Measurements from ENCODE around the gene ATP9B. TPM values are rescaled to one million over a fixed set of nuclear protein-coding genes. Genes with fewer than 3 reads are reported as not detected.

Gene ATP9B
- total RNA-seq, 1 experiment from 2014 or later: 17.8 TPM

DNA sequence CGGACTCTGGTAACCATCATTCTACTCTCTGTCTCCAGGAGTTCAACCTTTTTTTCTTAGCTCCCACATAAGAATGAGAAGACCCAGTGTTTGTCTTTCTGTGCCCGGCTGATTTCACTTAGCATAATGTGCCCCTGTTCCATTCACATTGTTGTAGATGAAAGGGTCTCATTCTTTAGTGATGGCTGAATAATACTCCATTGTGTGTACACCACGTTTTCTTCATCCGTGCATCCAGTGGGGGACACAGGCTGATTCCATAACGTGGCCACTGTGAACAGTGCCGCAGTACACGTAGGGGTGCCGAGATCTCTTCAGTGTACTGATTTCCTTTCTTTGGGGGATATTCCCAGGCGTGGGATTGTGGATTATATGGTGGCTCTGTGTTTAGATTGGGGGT, 254.3 kb downstream of the ATP9B start:
- H3K9ac ChIP-seq (ENCODE audit: low read length): no peak overlapping the region
- H3K36me3 ChIP-seq (ENCODE audit: control insufficient read depth in 1 of 2, insufficient read depth in 2 of 2, low read length in 2 of 2): no peaks in the 10 kb centered on the region
- POLR2A ChIA-PET: no interaction called here
- TF ChIP-seq FOSL1 (IDR thresholded peaks at IDR 0.05; ENCODE audit: low read depth) (no peak), ZFX (IDR thresholded peaks at IDR 0.05) (no peak), TCF7L2 (IDR thresholded peaks at IDR 0.05; ENCODE audit: borderline replicate concordance, extremely low read depth, insufficient read depth, insufficient read length) (no peak), RAD21 (IDR thresholded peaks at IDR 0.05; ENCODE audit: low read depth) (no peak), SP1 (IDR thresholded peaks at IDR 0.05; ENCODE audit: low read depth) (no peak), ZNF274 (IDR thresholded peaks at IDR 0.05; ENCODE audit: low read depth, low read length) (no peak), SRF (IDR thresholded peaks at IDR 0.05; ENCODE audit: low read depth) (no peak)
- H3K4me2 ChIP-seq (ENCODE audit: low read length): no peak overlapping the region
- H3K27me3 ChIP-seq (ENCODE audit: insufficient read depth, low read length): no peaks in the 10 kb centered on the region
- DNase-seq (ENCODE audit: low read depth, low spot score) (no peak), ATAC-seq (no peak)
- H3K9me2 ChIP-seq (ENCODE audit: insufficient read depth): no peaks in the 10 kb centered on the region
- no peak overlapping the region for H3K27ac ChIP-seq (ENCODE audit: low read depth, low read length)
- no peak overlapping the region for H2AFZ ChIP-seq (ENCODE audit: low read depth, low read length, poor library complexity, severe bottlenecking)
- H3K4me3 ChIP-seq (replicated peaks in 1 of 2; ENCODE audit: low read depth in 1 of 2, low read length in 2 of 2): no peak overlapping the region
- intact Hi-C loops (cut with micrococcal nuclease): no loop called here
- RAD21 ChIA-PET (ENCODE audit: low non-redundant PET in 1 of 2, low total read pairs in 2 of 2, uncharacterized antibody in 2 of 2, unreplicated experiment in 2 of 2): no interaction called here
- H3K79me2 ChIP-seq (ENCODE audit: insufficient read depth, low read length): no peaks in the 10 kb centered on the region
- no peaks in the 10 kb centered on the region for H4K20me1 ChIP-seq (ENCODE audit: insufficient read depth)
- BruUV-seq (replicated peaks): no TSS peak
- H3K9me3 ChIP-seq (ENCODE audit: control insufficient read depth in 1 of 2, insufficient read depth in 1 of 2, low read depth in 1 of 2, low read length in 2 of 2): peaks cover 7 to 12% of the 10 kb centered on the region in 2 experiments; a peak in 2 of 4 replicates
- CTCF ChIA-PET: no interaction called here
- no peaks in the 10 kb centered on the region for H3K4me1 ChIP-seq (ENCODE audit: control insufficient read depth in 1 of 2, insufficient read depth in 2 of 2, low read length in 2 of 2)

DNA sequence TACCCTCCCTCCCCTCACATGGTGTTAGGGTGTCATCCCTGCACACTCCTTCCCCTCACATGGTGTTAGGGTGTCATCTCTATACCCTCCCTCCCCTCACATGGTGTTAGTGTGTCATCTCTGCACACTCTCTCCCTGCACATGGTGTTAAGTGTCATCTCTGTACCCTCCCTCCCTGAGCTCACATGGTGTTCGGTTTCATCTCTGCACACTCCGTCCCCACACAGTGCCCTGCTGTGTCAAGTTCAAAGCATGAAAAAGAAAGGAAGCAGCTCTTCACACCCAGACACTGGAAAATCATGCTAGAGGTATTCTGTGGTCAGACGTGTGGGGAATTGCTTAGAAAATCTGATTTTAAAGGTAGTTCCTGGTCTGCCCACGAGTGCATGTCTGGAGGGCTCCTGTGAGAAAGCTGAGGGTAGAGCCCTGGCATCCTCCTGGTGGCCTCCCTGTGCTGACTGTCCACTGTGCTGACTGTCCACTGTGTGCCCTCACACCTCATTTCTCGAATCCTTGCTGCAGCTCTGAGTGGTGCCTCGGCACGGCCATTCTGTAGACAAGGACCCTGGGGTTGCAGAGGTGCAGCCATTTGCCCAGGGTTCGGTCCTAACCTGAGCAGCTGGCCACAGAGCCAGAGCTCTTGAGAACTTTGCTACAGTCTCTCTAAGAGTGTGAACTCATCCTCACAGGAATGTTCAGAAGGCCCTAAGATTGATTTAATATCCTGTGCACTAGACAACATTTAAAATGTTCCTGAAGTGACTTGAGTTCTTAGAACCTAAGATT, 257.4 kb downstream of the ATP9B start:
- TF ChIP-seq TCF7L2 (IDR thresholded peaks at IDR 0.05; ENCODE audit: borderline replicate concordance, extremely low read depth, insufficient read depth, insufficient read length) (no peak), SIN3A (IDR thresholded peaks at IDR 0.05; ENCODE audit: low read depth) (no peak), EGR1 (IDR thresholded peaks at IDR 0.05; ENCODE audit: low read depth) (no peak), CBX3 (IDR thresholded peaks at IDR 0.05; ENCODE audit: low read depth) (no peak), JUND (IDR thresholded peaks at IDR 0.05) (no peak), ZFX (IDR thresholded peaks at IDR 0.05) (no peak), RAD21 (IDR thresholded peaks at IDR 0.05; ENCODE audit: low read depth) (no peak), SRF (IDR thresholded peaks at IDR 0.05; ENCODE audit: low read depth) (no peak), ELF1 (IDR thresholded peaks at IDR 0.05; ENCODE audit: borderline replicate concordance, low read depth) (no peak), FOSL1 (IDR thresholded peaks at IDR 0.05; ENCODE audit: low read depth) (no peak)
- TF ChIP-seq, protein P1, sequence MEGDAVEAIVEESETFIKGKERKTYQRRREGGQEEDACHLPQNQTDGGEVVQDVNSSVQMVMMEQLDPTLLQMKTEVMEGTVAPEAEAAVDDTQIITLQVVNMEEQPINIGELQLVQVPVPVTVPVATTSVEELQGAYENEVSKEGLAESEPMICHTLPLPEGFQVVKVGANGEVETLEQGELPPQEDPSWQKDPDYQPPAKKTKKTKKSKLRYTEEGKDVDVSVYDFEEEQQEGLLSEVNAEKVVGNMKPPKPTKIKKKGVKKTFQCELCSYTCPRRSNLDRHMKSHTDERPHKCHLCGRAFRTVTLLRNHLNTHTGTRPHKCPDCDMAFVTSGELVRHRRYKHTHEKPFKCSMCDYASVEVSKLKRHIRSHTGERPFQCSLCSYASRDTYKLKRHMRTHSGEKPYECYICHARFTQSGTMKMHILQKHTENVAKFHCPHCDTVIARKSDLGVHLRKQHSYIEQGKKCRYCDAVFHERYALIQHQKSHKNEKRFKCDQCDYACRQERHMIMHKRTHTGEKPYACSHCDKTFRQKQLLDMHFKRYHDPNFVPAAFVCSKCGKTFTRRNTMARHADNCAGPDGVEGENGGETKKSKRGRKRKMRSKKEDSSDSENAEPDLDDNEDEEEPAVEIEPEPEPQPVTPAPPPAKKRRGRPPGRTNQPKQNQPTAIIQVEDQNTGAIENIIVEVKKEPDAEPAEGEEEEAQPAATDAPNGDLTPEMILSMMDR (IDR thresholded peaks at IDR 0.05 in 2 of 3, conservative IDR thresholded peaks at IDR 0.05 in 1 of 3; ENCODE audit: borderline replicate concordance in 1 of 3, insufficient read depth in 1 of 3, low read depth in 2 of 3, low read length in 2 of 3): no peak
- TF ChIP-seq, protein P2, sequence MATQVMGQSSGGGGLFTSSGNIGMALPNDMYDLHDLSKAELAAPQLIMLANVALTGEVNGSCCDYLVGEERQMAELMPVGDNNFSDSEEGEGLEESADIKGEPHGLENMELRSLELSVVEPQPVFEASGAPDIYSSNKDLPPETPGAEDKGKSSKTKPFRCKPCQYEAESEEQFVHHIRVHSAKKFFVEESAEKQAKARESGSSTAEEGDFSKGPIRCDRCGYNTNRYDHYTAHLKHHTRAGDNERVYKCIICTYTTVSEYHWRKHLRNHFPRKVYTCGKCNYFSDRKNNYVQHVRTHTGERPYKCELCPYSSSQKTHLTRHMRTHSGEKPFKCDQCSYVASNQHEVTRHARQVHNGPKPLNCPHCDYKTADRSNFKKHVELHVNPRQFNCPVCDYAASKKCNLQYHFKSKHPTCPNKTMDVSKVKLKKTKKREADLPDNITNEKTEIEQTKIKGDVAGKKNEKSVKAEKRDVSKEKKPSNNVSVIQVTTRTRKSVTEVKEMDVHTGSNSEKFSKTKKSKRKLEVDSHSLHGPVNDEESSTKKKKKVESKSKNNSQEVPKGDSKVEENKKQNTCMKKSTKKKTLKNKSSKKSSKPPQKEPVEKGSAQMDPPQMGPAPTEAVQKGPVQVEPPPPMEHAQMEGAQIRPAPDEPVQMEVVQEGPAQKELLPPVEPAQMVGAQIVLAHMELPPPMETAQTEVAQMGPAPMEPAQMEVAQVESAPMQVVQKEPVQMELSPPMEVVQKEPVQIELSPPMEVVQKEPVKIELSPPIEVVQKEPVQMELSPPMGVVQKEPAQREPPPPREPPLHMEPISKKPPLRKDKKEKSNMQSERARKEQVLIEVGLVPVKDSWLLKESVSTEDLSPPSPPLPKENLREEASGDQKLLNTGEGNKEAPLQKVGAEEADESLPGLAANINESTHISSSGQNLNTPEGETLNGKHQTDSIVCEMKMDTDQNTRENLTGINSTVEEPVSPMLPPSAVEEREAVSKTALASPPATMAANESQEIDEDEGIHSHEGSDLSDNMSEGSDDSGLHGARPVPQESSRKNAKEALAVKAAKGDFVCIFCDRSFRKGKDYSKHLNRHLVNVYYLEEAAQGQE (IDR thresholded peaks at IDR 0.05; ENCODE audit: low read depth): no peak
- no peak overlapping the region for H3K4me3 ChIP-seq (replicated peaks in 1 of 2; ENCODE audit: low read depth in 1 of 2, low read length in 2 of 2)
- BruUV-seq (replicated peaks): no TSS peak
- ATAC-seq (no peak), DNase-seq (ENCODE audit: low read depth, low spot score) (no peak)
- H3K79me2 ChIP-seq (ENCODE audit: insufficient read depth, low read length): no peaks in the 10 kb centered on the region
- CTCF ChIA-PET: no interaction called here
- H3K9me3 ChIP-seq (ENCODE audit: control insufficient read depth in 1 of 2, insufficient read depth in 1 of 2, low read depth in 1 of 2, low read length in 2 of 2): peaks cover 7 to 12% of the 10 kb centered on the region in 2 experiments; a peak in 2 of 4 replicates
- intact Hi-C loops (cut with micrococcal nuclease): no loop called here
- no peaks in the 10 kb centered on the region for H3K36me3 ChIP-seq (ENCODE audit: control insufficient read depth in 1 of 2, insufficient read depth in 2 of 2, low read length in 2 of 2)
- H4K20me1 ChIP-seq (ENCODE audit: insufficient read depth): no peaks in the 10 kb centered on the region
- no peak overlapping the region for H3K4me2 ChIP-seq (ENCODE audit: low read length)
- no peak overlapping the region for H2AFZ ChIP-seq (ENCODE audit: low read depth, low read length, poor library complexity, severe bottlenecking)
- POLR2A ChIA-PET: no interaction called here
- RAD21 ChIA-PET (ENCODE audit: low non-redundant PET in 1 of 2, low total read pairs in 2 of 2, uncharacterized antibody in 2 of 2, unreplicated experiment in 2 of 2): no interaction called here
- H3K27ac ChIP-seq (ENCODE audit: low read depth, low read length): no peak overlapping the region
- no peaks in the 10 kb centered on the region for H3K27me3 ChIP-seq (ENCODE audit: insufficient read depth, low read length)
- H3K9ac ChIP-seq (ENCODE audit: low read length): no peak overlapping the region
- no peaks in the 10 kb centered on the region for H3K9me2 ChIP-seq (ENCODE audit: insufficient read depth)
- no peaks in the 10 kb centered on the region for H3K4me1 ChIP-seq (ENCODE audit: control insufficient read depth in 1 of 2, insufficient read depth in 2 of 2, low read length in 2 of 2)

All from HCT116 (cell line).